HepG2 (cell line): ENCODE data around the gene PBX1. TPM values are rescaled to one million over a fixed set of nuclear protein-coding genes. Genes with fewer than 3 reads are reported as not detected.

ENCODE experiments used
- ATAC-seq: fragments of 200-7000 bp; cut with Tn5 transposase; 3 replicates; pipeline ENCODE4 v1.9.1; 2020; ENCODE audit warnings: mild to moderate bottlenecking, moderate library complexity
- BruUV-seq: library from RNA; stranded (reverse); fragments of 400-500 nt; replicated peaks from 2 replicates; lab custom pipeline; 2021; lab: Mats Ljungman, UMichigan
- CTCF ChIA-PET: fragments of 300-600 bp; formaldehyde crosslinking; extraction: SDS; loops from one replicate; lab custom pipeline; 2021; ENCODE audit warnings: low total read pairs, inconsistent platforms, low intra/inter-chr PET ratio; lab: Yijun Ruan, JAX
- POLR2A ChIA-PET: fragments of 350-600 bp; sonication (Branson Sonifier 250); formaldehyde crosslinking; loops from one replicate; lab custom pipeline; 2020; ENCODE audit warnings: antibody characterized with exemption, inconsistent platforms; lab: Yijun Ruan, JAX
- DNase-seq: peaks from one replicate; pipeline ENCODE4 v3.0.0-alpha.2; 2015; ENCODE audit warnings: low spot score
- FAIRE-seq: peaks from 3 replicates; lab custom pipeline; 2011; peaks lifted over from hg19 to GRCh38; lab: Jason Lieb, UNC
- H2AFZ ChIP-seq: one replicate; pipeline ENCODE4 v1.6.1; 2011; ENCODE audit warnings: low read length, inconsistent platforms
- H3K27ac ChIP-seq: fragments of 300-600 bp; 3 replicates; pipeline ENCODE4 v1.8.0; 2011; ENCODE audit warnings: mixed run types, mild to moderate bottlenecking, mixed read lengths, low read length, inconsistent platforms; ENCODE audit not compliant: insufficient read depth; ENCODE audit errors: extremely low read length
- H3K27me3 ChIP-seq, 2 experiments: fragments of 200-600 bp in 1 of 2; 2 replicates in 1 of 2; 3 replicates in 1 of 2; pipeline versions ENCODE4 v1.6.0 to v1.8.0; 2011; ENCODE audit warnings: low read length in 2 of 2, mild to moderate bottlenecking in 2 of 2, moderate library complexity in 2 of 2, inconsistent platforms in 1 of 2; ENCODE audit not compliant: insufficient read depth in 2 of 2, control insufficient read depth in 1 of 2
- H3K36me3 ChIP-seq, 2 experiments: fragments of 200-600 bp in 1 of 2; replicated peaks in 1 of 2; 2 replicates in 1 of 2; 3 replicates in 1 of 2; pipeline versions ENCODE4 v1.5.1 to v1.8.0; 2011; ENCODE audit warnings: low read length in 2 of 2, inconsistent platforms in 1 of 2; ENCODE audit not compliant: insufficient read depth in 2 of 2, control insufficient read depth in 1 of 2
- H3K4me1 ChIP-seq: 2 replicates; pipeline ENCODE4 v1.5.1; 2012; ENCODE audit warnings: low read length, inconsistent platforms; ENCODE audit not compliant: insufficient read depth
- H3K4me2 ChIP-seq: 2 replicates; pipeline ENCODE4 v1.6.0; 2011; ENCODE audit warnings: low read depth, low read length, inconsistent platforms
- H3K4me3 ChIP-seq, 3 experiments: fragments of 200-600 bp in 1 of 3; sonication (generic), shearing (Covaris generic) in 1 of 3; replicated peaks in 1 of 3; 2 replicates each; pipeline ENCODE4 v1.5.1; 2011 to 2016; ENCODE audit warnings: low read length in 3 of 3, inconsistent platforms in 2 of 3, low read depth in 2 of 3, mild to moderate bottlenecking in 2 of 3, control low read depth in 1 of 3, mixed read lengths in 1 of 3; ENCODE audit not compliant: insufficient read depth in 1 of 3
- H3K79me2 ChIP-seq: one replicate; pipeline ENCODE4 v1.6.1; 2011; ENCODE audit warnings: low read length, inconsistent platforms; ENCODE audit not compliant: insufficient read depth
- H3K9ac ChIP-seq: 2 replicates; pipeline ENCODE4 v1.6.0; 2011; ENCODE audit warnings: mild to moderate bottlenecking, low read depth, low read length, inconsistent platforms; ENCODE audit not compliant: insufficient read depth
- H3K9me3 ChIP-seq: 2 replicates; pipeline ENCODE4 v1.5.1; 2012; ENCODE audit warnings: mild to moderate bottlenecking, low read length
- H4K20me1 ChIP-seq: 2 replicates; pipeline ENCODE4 v1.6.0; 2011; ENCODE audit warnings: inconsistent platforms, mild to moderate bottlenecking, low read length, moderate library complexity; ENCODE audit not compliant: insufficient read depth
- CENPX ChIP-seq: sonication (generic); formaldehyde crosslinking; IDR thresholded peaks from 2 replicates; pipeline ENCODE4 v1.9.0; 2021; ENCODE audit warnings: mild to moderate bottlenecking, missing genetic modification reagents, moderate library complexity
- FOSL1 ChIP-seq: sonication (generic); formaldehyde crosslinking; IDR thresholded peaks from 2 replicates; pipeline ENCODE4 v1.9.0; 2021; ENCODE audit warnings: missing genetic modification reagents, borderline replicate concordance
- FOXP4 ChIP-seq: sonication (generic); formaldehyde crosslinking; IDR thresholded peaks from 2 replicates; pipeline ENCODE4 v1.4.0; 2020; ENCODE audit warnings: missing genetic modification reagents
- IRX3 ChIP-seq: sonication (generic); formaldehyde crosslinking; IDR thresholded peaks from 2 replicates; pipeline ENCODE4 v1.8.1; 2023; ENCODE audit warnings: mild to moderate bottlenecking, low read depth, missing genetic modification reagents, borderline replicate concordance
- MXD1 ChIP-seq: sonication (generic); formaldehyde crosslinking; IDR thresholded peaks from 2 replicates; pipeline ENCODE4 v1.4.0; 2020; ENCODE audit warnings: mild to moderate bottlenecking, missing genetic modification reagents
- PRDM15 ChIP-seq: sonication (generic); formaldehyde crosslinking; IDR thresholded peaks from 2 replicates; pipeline ENCODE4 v1.4.0; 2020; ENCODE audit warnings: missing genetic modification reagents
- SETDB1 ChIP-seq: sonication (generic); formaldehyde crosslinking; IDR thresholded peaks from 2 replicates; pipeline ENCODE4 v1.5.1; 2020; ENCODE audit warnings: missing genetic modification reagents, mild to moderate bottlenecking, borderline replicate concordance
- TEAD3 ChIP-seq: optimal IDR thresholded peaks from 2 replicates; pipeline ENCODE3; 2016; ENCODE audit warnings: borderline replicate concordance
- ZBTB2 ChIP-seq: sonication (generic); formaldehyde crosslinking; IDR thresholded peaks from 2 replicates; pipeline ENCODE4 v1.8.0; 2022; ENCODE audit warnings: low read depth, missing genetic modification reagents
- ZNF18 ChIP-seq: sonication (generic); formaldehyde crosslinking; IDR thresholded peaks from 2 replicates; pipeline ENCODE4 v1.8.0; 2022; ENCODE audit warnings: mild to moderate bottlenecking, missing genetic modification reagents; ENCODE audit not compliant: insufficient replicate concordance
- ZNF501 ChIP-seq: sonication (generic); formaldehyde crosslinking; IDR thresholded peaks from 2 replicates; pipeline ENCODE4 v1.5.1; 2020; ENCODE audit warnings: mild to moderate bottlenecking, moderate library complexity, missing genetic modification reagents
- WGBS: methylation state at CpG from one replicate; pipeline ENCODE4 v1.1.6; 2017; ENCODE audit warnings: low lambda C conversion rate; 5-methylcytosine and 5-hydroxymethylcytosine counted together
- in situ Hi-C: cut with HindIII; loops from 2 replicates; pipeline ENCODE4 v1.10.0; 2017; ENCODE audit warnings: low pct_unique_long_range_greater_than_20kb; ENCODE audit not compliant: extremely low pct_ligation_motif_present
- intact Hi-C: fragments of 100-400 bp; cut with micrococcal nuclease; formaldehyde crosslinking; loops from one replicate; pipeline ENCODE4 v1.10.0; 2022; ENCODE audit not compliant: unreplicated experiment
- polyA plus RNA-seq, 8 experiments: library from polyadenylated mRNA; depleted of rRNA in 3 of 8; stranded (reverse) in 7 of 8; unstranded in 1 of 8; fragments of >200 nt; fragmentation: Illumina TruSeq in 4 of 8; extraction: Trizol in 4 of 8; gene quantifications; 2 replicates each; pipeline versions ENCODE4 v1.2.1 to v1.2.3, GENCODE V29; 2011 to 2016; ENCODE audit warnings: low read depth in 4 of 8, missing spikeins in 1 of 8, mixed read lengths in 1 of 8; ENCODE audit not compliant: insufficient read depth in 1 of 8
- total RNA-seq, 5 experiments: library from RNA; depleted of rRNA; stranded (reverse); fragments of >200 nt; fragmentation: Illumina TruSeq; extraction: Trizol; gene quantifications; 2 replicates each; pipeline ENCODE4 v1.2.3, GENCODE V29; 2016; ENCODE audit warnings: low read depth in 1 of 5

Gene PBX1
- total and polyA plus RNA-seq, 2 of the 13 experiments (the other 11 are each of a cell fraction or from before 2014, with no cell fraction given): 0.24 TPM; not detected in 1

GRCh38 chr1:164756741-164757140, 197.8 kb downstream of the PBX1 start:
- no peaks in the 10 kb centered on the region for H3K4me1 ChIP-seq
- H3K27me3 ChIP-seq: no peaks in the 10 kb centered on the region
- intact Hi-C loops: no loop called here
- H4K20me1 ChIP-seq: no peaks in the 10 kb centered on the region
- H3K9ac ChIP-seq: no peak overlapping the region
- 81% methylated on average over 1 of the region's 1 CpG for WGBS
- no peaks in the 10 kb centered on the region for H3K9me3 ChIP-seq
- ChIA-PET POLR2A (no interaction called here), CTCF (no interaction called here)
- ATAC-seq (no peak), FAIRE-seq (no peak)
- no peaks in the 10 kb centered on the region for H3K36me3 ChIP-seq
- BruUV-seq: no TSS peak
- H3K4me3 ChIP-seq: no peak overlapping the region
- H3K4me2 ChIP-seq: no peak overlapping the region
- H3K27ac ChIP-seq: no peak overlapping the region
- TF ChIP-seq TEAD3 (CRISPR knock-in tag) (no peak), ZBTB2 (CRISPR knock-in tag) (no peak), ZNF501 (CRISPR knock-in tag) (no peak), FOSL1 (CRISPR knock-in tag) (no peak), IRX3 (CRISPR knock-in tag) (no peak), PRDM15 (CRISPR knock-in tag) (no peak), MXD1 (CRISPR knock-in tag) (no peak), CENPX (CRISPR knock-in tag) (no peak), FOXP4 (no peak), ZNF18 (CRISPR knock-in tag) (no peak), SETDB1 (CRISPR knock-in tag) (no peak)
- TF ChIP-seq, all 625 proteins: peak for 0
- in situ Hi-C loops: no loop called here
- no peak overlapping the region for H2AFZ ChIP-seq
- no peaks in the 10 kb centered on the region for H3K79me2 ChIP-seq
- DNase-seq: no peak
